GM23338 (cell line): ENCODE measurements around the gene STXBP5. TPM values are rescaled to one million over a fixed set of nuclear protein-coding genes. Genes with fewer than 3 reads are reported as not detected.

Experiments
- ATAC-seq: fragments of 200-7000 bp; cut with Tn5 transposase; 3 replicates; pipeline ENCODE4 v1.9.1; 2020
- DNase-seq: peaks from one replicate; pipeline ENCODE4 v3.0.0-alpha.2; 2015; ENCODE audit warnings: low spot score
- H2AFZ ChIP-seq: fragments of 200-600 bp; sonication (generic); 2 replicates; pipeline ENCODE4 v1.8.0; 2016; ENCODE audit warnings: antibody characterized with exemption, mild to moderate bottlenecking, moderate library complexity
- H3F3A ChIP-seq: fragments of 200-600 bp; sonication (generic); replicated peaks from 2 replicates; pipeline ENCODE4 v1.8.0; 2017; ENCODE audit warnings: antibody characterized with exemption, mixed run types, low read depth
- H3K27ac ChIP-seq: fragments of 200-600 bp; sonication (generic); 2 replicates; pipeline ENCODE4 v1.6.1; 2016; ENCODE audit warnings: low read depth
- H3K27me3 ChIP-seq: fragments of 200-600 bp; sonication (generic); 2 replicates; pipeline ENCODE4 v1.8.0; 2016; ENCODE audit warnings: mild to moderate bottlenecking, mixed run types, moderate library complexity; ENCODE audit not compliant: insufficient read depth
- H3K36me3 ChIP-seq: fragments of 200-600 bp; sonication (generic); 2 replicates; pipeline ENCODE4 v1.8.0; 2016; ENCODE audit warnings: mild to moderate bottlenecking; ENCODE audit not compliant: insufficient read depth
- H3K4me1 ChIP-seq: fragments of 200-600 bp; sonication (generic); 2 replicates; pipeline ENCODE4 v1.8.0; 2016; ENCODE audit warnings: mild to moderate bottlenecking, moderate library complexity; ENCODE audit not compliant: insufficient read depth
- H3K4me2 ChIP-seq: fragments of 200-600 bp; sonication (generic); 2 replicates; pipeline ENCODE4 v1.7.1; 2017; ENCODE audit warnings: mixed run types
- H3K4me3 ChIP-seq: fragments of 200-600 bp; sonication (generic); 2 replicates; pipeline ENCODE4 v1.6.1; 2016; ENCODE audit warnings: mixed run types
- H3K79me2 ChIP-seq: fragments of 200-600 bp; sonication (generic); replicated peaks from 2 replicates; pipeline ENCODE4 v1.8.0; 2017; ENCODE audit warnings: mild to moderate bottlenecking; ENCODE audit not compliant: insufficient read depth
- H3K9me2 ChIP-seq: fragments of 200-600 bp; sonication (generic); 2 replicates; pipeline ENCODE4 v1.8.0; 2017; ENCODE audit not compliant: insufficient read depth
- H4K20me1 ChIP-seq: fragments of 200-600 bp; sonication (generic); replicated peaks from 2 replicates; pipeline ENCODE4 v1.8.0; 2017; ENCODE audit warnings: mild to moderate bottlenecking; ENCODE audit not compliant: insufficient read depth
- H3K27ac Mint-ChIP-seq: 2 replicates; pipeline ENCODE4 v1.8.0; 2020; ENCODE audit warnings: inconsistent platforms, mild to moderate bottlenecking, moderate library complexity, mixed read lengths
- H3K27me3 Mint-ChIP-seq: 3 replicates; pipeline ENCODE4 v1.8.0; 2022; ENCODE audit warnings: low read depth, mild to moderate bottlenecking, moderate library complexity, mixed read lengths, inconsistent platforms; ENCODE audit not compliant: insufficient read depth, poor library complexity
- H3K36me3 Mint-ChIP-seq: 3 replicates; pipeline ENCODE4 v1.8.0; 2021; ENCODE audit warnings: low read depth, mild to moderate bottlenecking, inconsistent platforms, moderate library complexity, mixed read lengths
- H3K4me1 Mint-ChIP-seq: 3 replicates; pipeline ENCODE4 v1.8.0; 2020; ENCODE audit warnings: mild to moderate bottlenecking, inconsistent platforms, mixed read lengths
- H3K4me3 Mint-ChIP-seq: 3 replicates; pipeline ENCODE4 v1.8.0; 2021; ENCODE audit warnings: moderate library complexity, mild to moderate bottlenecking, inconsistent platforms, mixed read lengths
- H3K9me3 Mint-ChIP-seq: 3 replicates; pipeline ENCODE4 v1.8.0; 2020; ENCODE audit warnings: moderate library complexity, mild to moderate bottlenecking, inconsistent platforms, mixed read lengths
- EZH2phosphoT487 ChIP-seq: fragments of 200-600 bp; sonication (generic); IDR thresholded peaks from one replicate; pipeline ENCODE4 v1.8.1; 2018; ENCODE audit warnings: antibody characterized with exemption; ENCODE audit not compliant: unreplicated experiment
- NANOG ChIP-seq: IDR thresholded peaks from 2 replicates; pipeline ENCODE4 v1.6.1; 2016; ENCODE audit warnings: antibody characterized with exemption, borderline replicate concordance
- POLR2AphosphoS5 ChIP-seq: IDR thresholded peaks from 2 replicates; pipeline ENCODE4 v1.6.1; 2016; ENCODE audit warnings: antibody characterized with exemption, low read depth
- ZNF331 ChIP-seq: fragments of 250-450 bp; sonication (Bioruptor Pico); IDR thresholded peaks from 2 replicates; pipeline ENCODE4 v1.5.0; 2020; ENCODE audit warnings: low read depth, mild to moderate bottlenecking, moderate library complexity
- polyA plus RNA-seq: library from polyadenylated mRNA; unstranded; fragments of >200 nt; fragmentation: Nextera tagmentation; extraction: Ambion mirVana; gene quantifications from 2 replicates; pipeline ENCODE4 v1.2.1, GENCODE V29; 2016
- total RNA-seq: library from RNA; depleted of rRNA; stranded (reverse); fragments of >200 nt; shearing (Covaris generic); gene quantifications from 2 replicates; pipeline ENCODE4 v1.2.3, GENCODE V29; 2014
- TF ChIP-seq, protein P1 (sequence below), 2 experiments: fragments of 200-600 bp in 1 of 2; sonication (generic) in 1 of 2; conservative IDR thresholded peaks; 2 replicates each; pipeline versions ENCODE4 v1.5.1 to v1.6.1; 2016 to 2017; ENCODE audit warnings: antibody characterized with exemption in 2 of 2, low read depth in 2 of 2, mild to moderate bottlenecking in 2 of 2, moderate library complexity in 1 of 2
- TF ChIP-seq, protein P2 (sequence below): IDR thresholded peaks from 2 replicates; pipeline ENCODE4 v1.6.1; 2016; ENCODE audit warnings: antibody characterized with exemption
- TF ChIP-seq, protein P3 (sequence below): fragments of 250-450 bp; sonication (Bioruptor Pico); IDR thresholded peaks from 2 replicates; pipeline ENCODE4 v1.5.0; 2020; ENCODE audit warnings: mild to moderate bottlenecking, moderate library complexity
- TF ChIP-seq, protein P4 (sequence below): IDR thresholded peaks from one replicate; pipeline ENCODE4 v1.6.1; 2018; ENCODE audit warnings: antibody characterized with exemption; ENCODE audit not compliant: unreplicated experiment

STXBP5 gene
- total and polyA plus RNA-seq, 2 experiments from 2014 or later, result 3.9 to 17.8 TPM

DNA sequence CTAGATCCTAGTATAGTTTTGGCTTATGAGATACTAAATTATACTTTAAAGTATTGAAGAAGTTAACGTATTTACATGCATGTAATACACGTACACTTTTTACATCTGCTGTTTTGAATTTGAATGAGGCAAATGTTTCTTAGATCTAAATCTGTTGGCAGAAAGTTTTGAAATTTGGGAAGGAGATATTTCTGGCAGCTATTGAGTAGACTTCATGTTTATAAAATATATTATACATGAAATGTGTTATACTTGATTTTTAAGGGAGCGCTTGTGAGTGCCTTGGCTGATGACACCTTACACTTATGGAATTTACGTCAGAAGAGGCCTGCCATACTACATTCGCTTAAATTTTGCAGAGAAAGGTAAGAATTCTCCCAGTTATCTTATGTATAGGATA lies 34.7 kb downstream of the STXBP5 start:
- no peak overlapping the region for H3K27ac ChIP-seq
- H3K4me1 ChIP-seq, result 0 out of 2 replicates have a peak, but pooled peaks cover 17% of the 10 kb centered on the region
- H3K36me3 ChIP-seq, result no peaks in the 10 kb centered on the region
- H3K9me3 Mint-ChIP-seq, result no peaks in the 10 kb centered on the region
- peaks cover 3% of the 10 kb centered on the region; the same call in 1 of the 2 replicates for H3K79me2 ChIP-seq
- no peaks in the 10 kb centered on the region for H3K27me3 ChIP-seq
- no peak overlapping the region for H2AFZ ChIP-seq
- H3F3A ChIP-seq, result no peaks in the 10 kb centered on the region
- H3K36me3 Mint-ChIP-seq, result peaks cover 11% of the 10 kb centered on the region
- no peak overlapping the region for H3K4me3 Mint-ChIP-seq
- H3K27me3 Mint-ChIP-seq, result no peaks in the 10 kb centered on the region
- TF ChIP-seq, protein P1, sequence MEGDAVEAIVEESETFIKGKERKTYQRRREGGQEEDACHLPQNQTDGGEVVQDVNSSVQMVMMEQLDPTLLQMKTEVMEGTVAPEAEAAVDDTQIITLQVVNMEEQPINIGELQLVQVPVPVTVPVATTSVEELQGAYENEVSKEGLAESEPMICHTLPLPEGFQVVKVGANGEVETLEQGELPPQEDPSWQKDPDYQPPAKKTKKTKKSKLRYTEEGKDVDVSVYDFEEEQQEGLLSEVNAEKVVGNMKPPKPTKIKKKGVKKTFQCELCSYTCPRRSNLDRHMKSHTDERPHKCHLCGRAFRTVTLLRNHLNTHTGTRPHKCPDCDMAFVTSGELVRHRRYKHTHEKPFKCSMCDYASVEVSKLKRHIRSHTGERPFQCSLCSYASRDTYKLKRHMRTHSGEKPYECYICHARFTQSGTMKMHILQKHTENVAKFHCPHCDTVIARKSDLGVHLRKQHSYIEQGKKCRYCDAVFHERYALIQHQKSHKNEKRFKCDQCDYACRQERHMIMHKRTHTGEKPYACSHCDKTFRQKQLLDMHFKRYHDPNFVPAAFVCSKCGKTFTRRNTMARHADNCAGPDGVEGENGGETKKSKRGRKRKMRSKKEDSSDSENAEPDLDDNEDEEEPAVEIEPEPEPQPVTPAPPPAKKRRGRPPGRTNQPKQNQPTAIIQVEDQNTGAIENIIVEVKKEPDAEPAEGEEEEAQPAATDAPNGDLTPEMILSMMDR (conservative IDR thresholded peaks at IDR 0.05; ENCODE audit: low read depth in 2 of 2), result no peak
- TF ChIP-seq, protein P2, sequence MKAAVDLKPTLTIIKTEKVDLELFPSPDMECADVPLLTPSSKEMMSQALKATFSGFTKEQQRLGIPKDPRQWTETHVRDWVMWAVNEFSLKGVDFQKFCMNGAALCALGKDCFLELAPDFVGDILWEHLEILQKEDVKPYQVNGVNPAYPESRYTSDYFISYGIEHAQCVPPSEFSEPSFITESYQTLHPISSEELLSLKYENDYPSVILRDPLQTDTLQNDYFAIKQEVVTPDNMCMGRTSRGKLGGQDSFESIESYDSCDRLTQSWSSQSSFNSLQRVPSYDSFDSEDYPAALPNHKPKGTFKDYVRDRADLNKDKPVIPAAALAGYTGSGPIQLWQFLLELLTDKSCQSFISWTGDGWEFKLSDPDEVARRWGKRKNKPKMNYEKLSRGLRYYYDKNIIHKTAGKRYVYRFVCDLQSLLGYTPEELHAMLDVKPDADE, result no peak
- no peak for TF ChIP-seq NANOG
- no peak for TF ChIP-seq ZNF331 (CRISPR knock-in tag)
- TF ChIP-seq, protein P3, sequence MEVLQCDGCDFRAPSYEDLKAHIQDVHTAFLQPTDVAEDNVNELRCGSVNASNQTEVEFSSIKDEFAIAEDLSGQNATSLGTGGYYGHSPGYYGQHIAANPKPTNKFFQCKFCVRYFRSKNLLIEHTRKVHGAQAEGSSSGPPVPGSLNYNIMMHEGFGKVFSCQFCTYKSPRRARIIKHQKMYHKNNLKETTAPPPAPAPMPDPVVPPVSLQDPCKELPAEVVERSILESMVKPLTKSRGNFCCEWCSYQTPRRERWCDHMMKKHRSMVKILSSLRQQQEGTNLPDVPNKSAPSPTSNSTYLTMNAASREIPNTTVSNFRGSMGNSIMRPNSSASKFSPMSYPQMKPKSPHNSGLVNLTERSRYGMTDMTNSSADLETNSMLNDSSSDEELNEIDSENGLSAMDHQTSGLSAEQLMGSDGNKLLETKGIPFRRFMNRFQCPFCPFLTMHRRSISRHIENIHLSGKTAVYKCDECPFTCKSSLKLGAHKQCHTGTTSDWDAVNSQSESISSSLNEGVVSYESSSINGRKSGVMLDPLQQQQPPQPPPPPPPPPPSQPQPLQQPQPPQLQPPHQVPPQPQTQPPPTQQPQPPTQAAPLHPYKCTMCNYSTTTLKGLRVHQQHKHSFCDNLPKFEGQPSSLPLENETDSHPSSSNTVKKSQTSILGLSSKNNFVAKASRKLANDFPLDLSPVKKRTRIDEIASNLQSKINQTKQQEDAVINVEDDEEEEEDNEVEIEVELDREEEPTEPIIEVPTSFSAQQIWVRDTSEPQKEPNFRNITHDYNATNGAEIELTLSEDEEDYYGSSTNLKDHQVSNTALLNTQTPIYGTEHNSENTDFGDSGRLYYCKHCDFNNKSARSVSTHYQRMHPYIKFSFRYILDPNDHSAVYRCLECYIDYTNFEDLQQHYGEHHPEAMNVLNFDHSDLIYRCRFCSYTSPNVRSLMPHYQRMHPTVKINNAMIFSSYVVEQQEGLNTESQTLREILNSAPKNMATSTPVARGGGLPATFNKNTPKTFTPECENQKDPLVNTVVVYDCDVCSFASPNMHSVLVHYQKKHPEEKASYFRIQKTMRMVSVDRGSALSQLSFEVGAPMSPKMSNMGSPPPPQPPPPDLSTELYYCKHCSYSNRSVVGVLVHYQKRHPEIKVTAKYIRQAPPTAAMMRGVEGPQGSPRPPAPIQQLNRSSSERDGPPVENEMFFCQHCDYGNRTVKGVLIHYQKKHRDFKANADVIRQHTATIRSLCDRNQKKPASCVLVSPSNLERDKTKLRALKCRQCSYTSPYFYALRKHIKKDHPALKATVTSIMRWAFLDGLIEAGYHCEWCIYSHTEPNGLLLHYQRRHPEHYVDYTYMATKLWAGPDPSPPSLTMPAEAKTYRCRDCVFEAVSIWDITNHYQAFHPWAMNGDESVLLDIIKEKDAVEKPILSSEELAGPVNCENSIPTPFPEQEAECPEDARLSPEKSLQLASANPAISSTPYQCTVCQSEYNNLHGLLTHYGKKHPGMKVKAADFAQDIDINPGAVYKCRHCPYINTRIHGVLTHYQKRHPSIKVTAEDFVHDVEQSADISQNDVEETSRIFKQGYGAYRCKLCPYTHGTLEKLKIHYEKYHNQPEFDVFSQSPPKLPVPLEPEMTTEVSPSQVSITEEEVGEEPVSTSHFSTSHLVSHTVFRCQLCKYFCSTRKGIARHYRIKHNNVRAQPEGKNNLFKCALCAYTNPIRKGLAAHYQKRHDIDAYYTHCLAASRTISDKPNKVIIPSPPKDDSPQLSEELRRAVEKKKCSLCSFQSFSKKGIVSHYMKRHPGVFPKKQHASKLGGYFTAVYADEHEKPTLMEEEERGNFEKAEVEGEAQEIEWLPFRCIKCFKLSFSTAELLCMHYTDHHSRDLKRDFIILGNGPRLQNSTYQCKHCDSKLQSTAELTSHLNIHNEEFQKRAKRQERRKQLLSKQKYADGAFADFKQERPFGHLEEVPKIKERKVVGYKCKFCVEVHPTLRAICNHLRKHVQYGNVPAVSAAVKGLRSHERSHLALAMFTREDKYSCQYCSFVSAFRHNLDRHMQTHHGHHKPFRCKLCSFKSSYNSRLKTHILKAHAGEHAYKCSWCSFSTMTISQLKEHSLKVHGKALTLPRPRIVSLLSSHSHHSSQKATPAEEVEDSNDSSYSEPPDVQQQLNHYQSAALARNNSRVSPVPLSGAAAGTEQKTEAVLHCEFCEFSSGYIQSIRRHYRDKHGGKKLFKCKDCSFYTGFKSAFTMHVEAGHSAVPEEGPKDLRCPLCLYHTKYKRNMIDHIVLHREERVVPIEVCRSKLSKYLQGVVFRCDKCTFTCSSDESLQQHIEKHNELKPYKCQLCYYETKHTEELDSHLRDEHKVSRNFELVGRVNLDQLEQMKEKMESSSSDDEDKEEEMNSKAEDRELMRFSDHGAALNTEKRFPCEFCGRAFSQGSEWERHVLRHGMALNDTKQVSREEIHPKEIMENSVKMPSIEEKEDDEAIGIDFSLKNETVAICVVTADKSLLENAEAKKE, result no peak
- TF ChIP-seq, protein P4, sequence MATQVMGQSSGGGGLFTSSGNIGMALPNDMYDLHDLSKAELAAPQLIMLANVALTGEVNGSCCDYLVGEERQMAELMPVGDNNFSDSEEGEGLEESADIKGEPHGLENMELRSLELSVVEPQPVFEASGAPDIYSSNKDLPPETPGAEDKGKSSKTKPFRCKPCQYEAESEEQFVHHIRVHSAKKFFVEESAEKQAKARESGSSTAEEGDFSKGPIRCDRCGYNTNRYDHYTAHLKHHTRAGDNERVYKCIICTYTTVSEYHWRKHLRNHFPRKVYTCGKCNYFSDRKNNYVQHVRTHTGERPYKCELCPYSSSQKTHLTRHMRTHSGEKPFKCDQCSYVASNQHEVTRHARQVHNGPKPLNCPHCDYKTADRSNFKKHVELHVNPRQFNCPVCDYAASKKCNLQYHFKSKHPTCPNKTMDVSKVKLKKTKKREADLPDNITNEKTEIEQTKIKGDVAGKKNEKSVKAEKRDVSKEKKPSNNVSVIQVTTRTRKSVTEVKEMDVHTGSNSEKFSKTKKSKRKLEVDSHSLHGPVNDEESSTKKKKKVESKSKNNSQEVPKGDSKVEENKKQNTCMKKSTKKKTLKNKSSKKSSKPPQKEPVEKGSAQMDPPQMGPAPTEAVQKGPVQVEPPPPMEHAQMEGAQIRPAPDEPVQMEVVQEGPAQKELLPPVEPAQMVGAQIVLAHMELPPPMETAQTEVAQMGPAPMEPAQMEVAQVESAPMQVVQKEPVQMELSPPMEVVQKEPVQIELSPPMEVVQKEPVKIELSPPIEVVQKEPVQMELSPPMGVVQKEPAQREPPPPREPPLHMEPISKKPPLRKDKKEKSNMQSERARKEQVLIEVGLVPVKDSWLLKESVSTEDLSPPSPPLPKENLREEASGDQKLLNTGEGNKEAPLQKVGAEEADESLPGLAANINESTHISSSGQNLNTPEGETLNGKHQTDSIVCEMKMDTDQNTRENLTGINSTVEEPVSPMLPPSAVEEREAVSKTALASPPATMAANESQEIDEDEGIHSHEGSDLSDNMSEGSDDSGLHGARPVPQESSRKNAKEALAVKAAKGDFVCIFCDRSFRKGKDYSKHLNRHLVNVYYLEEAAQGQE, result no peak
- no peak for TF ChIP-seq POLR2AphosphoS5
- no peak for TF ChIP-seq EZH2phosphoT487
- H3K4me1 Mint-ChIP-seq, result peaks cover 16% of the 10 kb centered on the region
- no peak overlapping the region for H3K4me2 ChIP-seq
- no peak for ATAC-seq
- no peak overlapping the region for H3K27ac Mint-ChIP-seq
- H4K20me1 ChIP-seq, result no peaks in the 10 kb centered on the region
- H3K9me2 ChIP-seq, result no peaks in the 10 kb centered on the region
- H3K4me3 ChIP-seq, result no peak overlapping the region
- no peak for DNase-seq
